ENCODE measurements around the gene GPR157.

The GPR157 gene

GRCh38 chr1:9120312-9120958 lies 8.5 kb downstream of the GPR157 start:
- H3K9me3 ChIP-seq (ENCODE audit: low read length), result no peaks in the 10 kb centered on the region
- no peaks in the 10 kb centered on the region for H3K4me1 ChIP-seq (ENCODE audit: insufficient read depth, low read length)
- no peak overlapping the region for H2AFZ ChIP-seq (ENCODE audit: low read depth, low read length)
- H3K27me3 ChIP-seq (ENCODE audit: insufficient read depth, low read length), result peaks cover 9% of the 10 kb centered on the region
- no peak overlapping the region for H3K4me3 ChIP-seq (ENCODE audit: low read length)
- H3K36me3 ChIP-seq (ENCODE audit: insufficient read depth, low read length), result no peaks in the 10 kb centered on the region

DNA sequence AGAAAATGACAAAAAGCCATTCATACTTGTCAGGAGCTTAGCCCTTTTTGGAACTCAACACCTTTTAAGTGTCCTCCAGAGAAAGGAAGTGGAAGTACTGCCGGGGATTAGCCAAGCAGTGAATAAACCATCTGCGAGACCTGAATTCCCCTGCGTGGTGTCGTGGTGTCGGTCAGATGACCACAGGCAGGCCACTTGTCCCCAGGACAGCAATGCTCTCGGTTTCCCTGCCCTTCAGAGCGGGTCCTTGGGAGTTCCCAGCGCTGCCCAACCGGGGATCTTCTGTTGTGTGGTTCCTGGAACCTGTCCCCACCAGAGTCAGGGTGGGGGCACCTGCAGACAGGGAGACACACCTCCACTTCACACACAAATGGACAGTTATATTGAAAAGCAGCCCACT lies 9.2 kb downstream of the GPR157 start:
- Histone ChIP-seq H3K4me1 (ENCODE audit: insufficient read depth, low read length) (no peaks in the 10 kb centered on the region), H3K27me3 (ENCODE audit: insufficient read depth, low read length) (peaks cover 9% of the 10 kb centered on the region), H2AFZ (ENCODE audit: low read depth, low read length) (no peak overlapping the region), H3K9me3 (ENCODE audit: low read length) (no peaks in the 10 kb centered on the region), H3K36me3 (ENCODE audit: insufficient read depth, low read length) (no peaks in the 10 kb centered on the region), H3K4me3 (ENCODE audit: low read length) (no peak overlapping the region)

DNA sequence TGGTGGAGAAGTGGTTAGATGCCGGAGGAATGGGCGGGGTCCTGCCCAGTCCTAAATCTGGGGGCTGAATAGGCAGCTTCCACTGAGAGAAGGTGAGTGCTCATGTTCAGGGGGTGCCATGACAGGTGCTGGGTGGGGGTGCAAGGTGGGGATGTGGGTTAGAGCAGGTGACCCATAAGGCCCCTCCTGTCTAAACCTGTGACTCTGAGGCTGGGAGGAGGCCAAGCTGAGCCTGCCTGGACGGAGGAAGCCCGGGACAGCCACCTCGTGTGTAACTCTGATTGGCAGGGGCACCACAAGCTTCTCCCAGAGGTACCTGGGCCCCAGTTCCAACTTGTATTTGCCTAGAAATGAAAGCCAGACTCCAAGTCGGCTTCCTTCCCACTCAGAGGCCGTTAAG lies 10.7 kb downstream of the GPR157 start:
- H3K27me3 ChIP-seq (ENCODE audit: insufficient read depth, low read length), result peaks cover 9% of the 10 kb centered on the region
- no peaks in the 10 kb centered on the region for H3K9me3 ChIP-seq (ENCODE audit: low read length)
- H3K4me1 ChIP-seq (ENCODE audit: insufficient read depth, low read length), result no peaks in the 10 kb centered on the region
- H2AFZ ChIP-seq (ENCODE audit: low read depth, low read length), result no peak overlapping the region
- no peak overlapping the region for H3K4me3 ChIP-seq (ENCODE audit: low read length)
- no peaks in the 10 kb centered on the region for H3K36me3 ChIP-seq (ENCODE audit: insufficient read depth, low read length)

DNA sequence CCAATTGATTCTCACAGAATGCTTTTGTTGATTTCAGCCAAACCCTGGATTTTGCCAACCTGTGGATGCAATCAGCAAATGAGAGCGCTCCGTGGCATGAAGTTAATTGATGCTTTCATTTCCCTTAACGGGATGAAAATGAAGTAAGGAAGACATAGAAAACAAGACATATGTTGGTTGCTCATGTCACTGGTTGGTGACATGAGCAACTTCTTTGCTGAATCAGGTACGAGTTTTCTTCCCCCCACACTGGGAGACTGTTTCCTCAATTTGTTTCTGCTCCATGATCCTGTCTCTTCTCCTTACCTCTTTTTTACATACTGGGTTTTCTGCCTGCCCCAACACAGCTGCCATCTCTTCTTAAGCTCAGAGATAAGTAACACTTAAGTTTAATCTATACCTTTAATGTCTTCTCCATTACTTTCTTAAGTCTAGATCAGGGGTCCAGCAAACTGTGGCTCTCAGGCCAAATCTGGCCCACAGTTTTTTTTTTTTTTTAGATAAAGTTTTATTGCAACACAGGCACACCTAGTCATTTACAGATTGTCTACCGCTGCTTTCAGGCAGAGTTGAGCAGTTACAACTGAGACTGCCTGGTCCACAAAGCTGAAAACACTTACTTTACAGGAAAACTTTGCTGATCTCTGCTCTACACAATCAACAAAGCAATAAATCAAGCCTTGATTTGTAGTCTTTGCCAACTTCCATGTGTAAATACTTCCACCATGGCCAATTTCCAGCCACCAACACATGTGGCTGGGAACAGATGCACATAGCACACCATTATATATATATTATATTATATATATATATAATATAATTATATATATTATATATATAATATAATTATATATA lies 13.3 kb downstream of the GPR157 start:
- H3K4me3 ChIP-seq (ENCODE audit: low read length), result no peak overlapping the region
- no peaks in the 10 kb centered on the region for H3K9me3 ChIP-seq (ENCODE audit: low read length)
- peaks cover 13% of the 10 kb centered on the region for H3K27me3 ChIP-seq (ENCODE audit: insufficient read depth, low read length)
- no peaks in the 10 kb centered on the region for H3K36me3 ChIP-seq (ENCODE audit: insufficient read depth, low read length)
- H2AFZ ChIP-seq (ENCODE audit: low read depth, low read length), result no peak overlapping the region
- no peaks in the 10 kb centered on the region for H3K4me1 ChIP-seq (ENCODE audit: insufficient read depth, low read length)

- H3K36me3 ChIP-seq (ENCODE audit: insufficient read depth, low read length), result no peaks in the 10 kb centered on the region
- peaks cover 8% of the 10 kb centered on the region for H3K27me3 ChIP-seq (ENCODE audit: insufficient read depth, low read length)
- H3K4me1 ChIP-seq (ENCODE audit: insufficient read depth, low read length), result no peaks in the 10 kb centered on the region
- H3K4me3 ChIP-seq (ENCODE audit: low read length), result no peak overlapping the region
- H2AFZ ChIP-seq (ENCODE audit: low read depth, low read length), result no peak overlapping the region
- H3K9me3 ChIP-seq (ENCODE audit: low read length), result no peaks in the 10 kb centered on the region
Observed at GRCh38 chr1:9112961-9113880, 15.7 kb downstream of the GPR157 start.

- H3K27me3 ChIP-seq (ENCODE audit: insufficient read depth, low read length), result peaks cover 4% of the 10 kb centered on the region
- no peaks in the 10 kb centered on the region for H3K9me3 ChIP-seq (ENCODE audit: low read length)
Observed at GRCh38 chr1:9111957-9112356, 16.9 kb downstream of the GPR157 start.

GRCh38 chr1:9111357-9111691 lies 17.6 kb downstream of the GPR157 start:
- peaks cover 4% of the 10 kb centered on the region for H3K27me3 ChIP-seq (ENCODE audit: insufficient read depth, low read length)
- no peaks in the 10 kb centered on the region for H3K36me3 ChIP-seq (ENCODE audit: insufficient read depth, low read length)
- H3K4me1 ChIP-seq (ENCODE audit: insufficient read depth, low read length), result no peaks in the 10 kb centered on the region
- no peak overlapping the region for H3K4me3 ChIP-seq (ENCODE audit: low read length)
- no peaks in the 10 kb centered on the region for H3K9me3 ChIP-seq (ENCODE audit: low read length)
- no peak overlapping the region for H2AFZ ChIP-seq (ENCODE audit: low read depth, low read length)

More at GRCh38 chr1:9111957-9112356, 16.9 kb downstream of the GPR157 start:
- Histone ChIP-seq H2AFZ (ENCODE audit: low read depth, low read length) (no peak overlapping the region), H3K4me1 (ENCODE audit: insufficient read depth, low read length) (no peaks in the 10 kb centered on the region), H3K4me3 (ENCODE audit: low read length) (no peak overlapping the region), H3K36me3 (ENCODE audit: insufficient read depth, low read length) (no peaks in the 10 kb centered on the region)

- no peak overlapping the region for H3K4me3 ChIP-seq (ENCODE audit: low read length)
- H3K27me3 ChIP-seq (ENCODE audit: insufficient read depth, low read length), result peaks cover 4% of the 10 kb centered on the region
- no peaks in the 10 kb centered on the region for H3K36me3 ChIP-seq (ENCODE audit: insufficient read depth, low read length)
- H2AFZ ChIP-seq (ENCODE audit: low read depth, low read length), result no peak overlapping the region
- H3K9me3 ChIP-seq (ENCODE audit: low read length), result no peaks in the 10 kb centered on the region
- no peaks in the 10 kb centered on the region for H3K4me1 ChIP-seq (ENCODE audit: insufficient read depth, low read length)
Observed at GRCh38 chr1:9110669-9111356, 18.1 kb downstream of the GPR157 start.

GRCh38 chr1:9108056-9108665 lies 20.7 kb downstream of the GPR157 start:
- Histone ChIP-seq H3K36me3 (ENCODE audit: insufficient read depth, low read length) (no peaks in the 10 kb centered on the region), H3K4me1 (ENCODE audit: insufficient read depth, low read length) (no peaks in the 10 kb centered on the region), H2AFZ (ENCODE audit: low read depth, low read length) (no peak overlapping the region), H3K27me3 (ENCODE audit: insufficient read depth, low read length) (peaks cover 4% of the 10 kb centered on the region), H3K4me3 (ENCODE audit: low read length) (no peak overlapping the region), H3K9me3 (ENCODE audit: low read length) (no peaks in the 10 kb centered on the region)

DNA sequence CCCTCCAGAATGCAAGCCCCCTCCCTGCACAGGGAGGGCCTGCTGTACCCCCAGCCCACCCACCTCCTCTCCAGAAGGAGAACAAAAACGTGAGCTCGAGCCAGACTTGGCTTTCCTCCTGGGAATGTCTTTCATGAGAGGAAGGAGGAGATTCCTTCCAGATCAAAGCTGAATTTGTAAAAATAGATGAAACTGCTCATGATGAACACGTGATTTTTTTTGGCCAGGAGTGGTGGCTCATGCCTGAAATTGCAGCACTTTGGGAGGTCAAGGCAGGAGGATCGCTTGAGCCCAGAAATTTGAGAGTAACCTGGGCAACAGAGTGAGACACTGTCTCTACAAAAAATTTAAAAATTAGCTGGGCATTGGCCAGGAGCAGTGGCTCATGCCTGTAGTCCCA lies 21.8 kb downstream of the GPR157 start:
- Histone ChIP-seq H2AFZ (ENCODE audit: low read depth, low read length) (no peak overlapping the region), H3K4me1 (ENCODE audit: insufficient read depth, low read length) (no peaks in the 10 kb centered on the region), H3K27me3 (ENCODE audit: insufficient read depth, low read length) (no peaks in the 10 kb centered on the region), H3K36me3 (ENCODE audit: insufficient read depth, low read length) (no peaks in the 10 kb centered on the region), H3K4me3 (ENCODE audit: low read length) (no peak overlapping the region), H3K9me3 (ENCODE audit: low read length) (no peaks in the 10 kb centered on the region)

DNA sequence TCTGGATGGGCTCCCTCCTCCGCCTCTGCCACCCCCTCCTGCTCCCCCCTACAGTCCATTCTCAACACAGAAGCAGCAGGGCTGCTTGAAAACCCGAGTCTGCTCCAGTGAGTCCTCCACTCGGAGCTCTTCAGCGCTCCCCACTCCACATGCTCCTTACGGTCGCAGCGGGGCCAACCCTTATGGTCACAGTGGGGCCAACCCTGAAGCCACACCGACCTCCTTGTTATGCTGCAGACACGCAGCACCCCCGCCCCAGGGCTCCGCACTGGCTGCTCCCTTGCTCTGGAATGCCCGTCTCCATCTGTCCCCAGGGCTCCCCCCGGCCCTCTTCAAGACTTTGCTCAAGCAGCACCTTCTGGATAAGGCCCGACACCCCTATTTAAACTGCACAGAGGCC lies 22.6 kb downstream of the GPR157 start:
- H3K27me3 ChIP-seq (ENCODE audit: insufficient read depth, low read length), result no peaks in the 10 kb centered on the region
- no peaks in the 10 kb centered on the region for H3K36me3 ChIP-seq (ENCODE audit: insufficient read depth, low read length)
- no peak overlapping the region for H3K4me3 ChIP-seq (ENCODE audit: low read length)
- no peaks in the 10 kb centered on the region for H3K4me1 ChIP-seq (ENCODE audit: insufficient read depth, low read length)
- no peaks in the 10 kb centered on the region for H3K9me3 ChIP-seq (ENCODE audit: low read length)
- no peak overlapping the region for H2AFZ ChIP-seq (ENCODE audit: low read depth, low read length)

- H3K4me3 ChIP-seq (ENCODE audit: low read length), result no peak overlapping the region
- no peaks in the 10 kb centered on the region for H3K9me3 ChIP-seq (ENCODE audit: low read length)
- no peak overlapping the region for H2AFZ ChIP-seq (ENCODE audit: low read depth, low read length)
- H3K27me3 ChIP-seq (ENCODE audit: insufficient read depth, low read length), result no peaks in the 10 kb centered on the region
- no peaks in the 10 kb centered on the region for H3K36me3 ChIP-seq (ENCODE audit: insufficient read depth, low read length)
- no peaks in the 10 kb centered on the region for H3K4me1 ChIP-seq (ENCODE audit: insufficient read depth, low read length)
Observed at GRCh38 chr1:9105336-9105867, 23.5 kb downstream of the GPR157 start.

Data from neuron (in vitro differentiated cells).